Brain microvascular endothelial cell (primary cell): ENCODE measurements around the gene NAT8L.

Experiments used
- DNase-seq: peaks from one replicate; pipeline ENCODE4 v3.0.0-alpha.2; 2020
- H3K27ac ChIP-seq: fragments of 250-450 bp; sonication (Bioruptor Pico); 2 replicates; pipeline ENCODE4 v1.5.1; 2020; ENCODE audit warnings: mild to moderate bottlenecking, moderate library complexity
- H3K27me3 ChIP-seq: fragments of 250-450 bp; sonication (Bioruptor Pico); replicated peaks from 2 replicates; pipeline ENCODE4 v1.5.1; 2020; ENCODE audit warnings: mild to moderate bottlenecking
- H3K36me3 ChIP-seq: fragments of 250-450 bp; sonication (Bioruptor Pico); replicated peaks from 2 replicates; pipeline ENCODE4 v1.5.1; 2020; ENCODE audit warnings: mild to moderate bottlenecking
- H3K4me3 ChIP-seq: 2 replicates; pipeline ENCODE4 v1.5.1; 2011; ENCODE audit warnings: low read depth, mild to moderate bottlenecking, control low read depth, low read length, moderate library complexity
- CTCF ChIP-seq: IDR thresholded peaks from 2 replicates; pipeline ENCODE4 v1.5.1; 2011; ENCODE audit warnings: low read depth, mild to moderate bottlenecking, moderate library complexity, low read length, control low read depth, inconsistent platforms; ENCODE audit errors: missing control alignments
- in situ Hi-C: cut with HindIII; loops from 2 replicates; pipeline ENCODE4 v1.10.0; 2017; ENCODE audit warnings: low sequenced_read_pairs, low pct_ligation_motif_present

NAT8L gene

DNA sequence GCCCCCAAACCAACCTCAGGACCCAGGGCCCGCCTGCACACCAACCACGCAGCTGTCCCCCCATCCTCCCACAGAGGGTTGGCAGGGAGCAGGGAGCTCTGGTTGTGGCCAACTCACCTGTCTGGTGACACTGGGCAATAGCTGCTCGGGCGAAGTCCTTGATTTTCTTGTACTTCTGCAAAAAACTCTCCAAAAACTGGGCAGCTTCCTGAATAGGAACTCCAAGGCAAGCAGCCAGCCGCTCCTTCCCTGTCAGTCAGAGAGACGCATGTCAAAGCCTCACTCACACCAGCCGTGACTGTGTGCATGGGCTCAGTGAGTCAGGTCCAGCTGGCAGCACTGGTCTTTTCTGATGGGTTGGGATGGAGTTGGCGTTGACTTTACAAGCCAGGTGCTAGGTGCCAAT, 26.4 kb downstream of the NAT8L start:
- H3K27ac ChIP-seq, result no peak overlapping the region
- no peak for DNase-seq
- in situ Hi-C loops, result no loop called here
- no peak for TF ChIP-seq CTCF
- peaks cover 5% of the 10 kb centered on the region for H3K27me3 ChIP-seq
- H3K4me3 ChIP-seq, result no peak overlapping the region
- no peaks in the 10 kb centered on the region for H3K36me3 ChIP-seq

- in situ Hi-C loops, result no loop called here
- Histone ChIP-seq H3K27ac (no peak overlapping the region), H3K4me3 (no peak overlapping the region), H3K27me3 (peaks cover 5% of the 10 kb centered on the region), H3K36me3 (no peaks in the 10 kb centered on the region)
- peak; percentile 37 for TF ChIP-seq CTCF
- DNase-seq, result no peak
Observed at GRCh38 chr4:2087170-2087569, 28.0 kb downstream of the NAT8L start.

DNA sequence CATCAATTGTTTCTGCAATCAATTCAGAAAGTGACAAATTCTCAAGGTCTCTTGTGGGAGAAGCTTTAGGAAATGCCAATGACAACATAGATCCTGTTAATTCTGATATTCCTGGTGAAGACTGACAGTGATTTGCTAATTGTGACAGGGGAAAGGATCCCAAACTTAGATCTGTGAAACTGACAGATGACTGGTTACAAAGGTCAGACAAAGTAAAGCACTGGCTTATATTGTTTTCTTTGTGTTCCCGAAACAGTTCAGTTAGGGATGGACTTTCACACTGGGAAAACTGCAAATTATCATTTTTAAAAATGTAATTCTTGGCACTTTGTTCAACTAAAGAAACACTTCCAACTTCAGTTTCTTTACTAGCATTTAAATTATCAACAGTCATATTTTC, 30.1 kb downstream of the NAT8L start:
- H3K36me3 ChIP-seq, result no peaks in the 10 kb centered on the region
- no peak overlapping the region for H3K4me3 ChIP-seq
- in situ Hi-C loops, result no loop called here
- DNase-seq, result no peak
- H3K27ac ChIP-seq, result no peak overlapping the region
- H3K27me3 ChIP-seq, result peaks cover 5% of the 10 kb centered on the region
- no peak for TF ChIP-seq CTCF

GRCh38 chr4:2090642-2091041, 31.5 kb downstream of the NAT8L start:
- in situ Hi-C loops, result no loop called here
- no peak for DNase-seq
- no peak for TF ChIP-seq CTCF
- H3K36me3 ChIP-seq, result no peaks in the 10 kb centered on the region
- H3K27ac ChIP-seq, result no peak overlapping the region
- peaks cover 5% of the 10 kb centered on the region for H3K27me3 ChIP-seq
- no peak overlapping the region for H3K4me3 ChIP-seq

DNA sequence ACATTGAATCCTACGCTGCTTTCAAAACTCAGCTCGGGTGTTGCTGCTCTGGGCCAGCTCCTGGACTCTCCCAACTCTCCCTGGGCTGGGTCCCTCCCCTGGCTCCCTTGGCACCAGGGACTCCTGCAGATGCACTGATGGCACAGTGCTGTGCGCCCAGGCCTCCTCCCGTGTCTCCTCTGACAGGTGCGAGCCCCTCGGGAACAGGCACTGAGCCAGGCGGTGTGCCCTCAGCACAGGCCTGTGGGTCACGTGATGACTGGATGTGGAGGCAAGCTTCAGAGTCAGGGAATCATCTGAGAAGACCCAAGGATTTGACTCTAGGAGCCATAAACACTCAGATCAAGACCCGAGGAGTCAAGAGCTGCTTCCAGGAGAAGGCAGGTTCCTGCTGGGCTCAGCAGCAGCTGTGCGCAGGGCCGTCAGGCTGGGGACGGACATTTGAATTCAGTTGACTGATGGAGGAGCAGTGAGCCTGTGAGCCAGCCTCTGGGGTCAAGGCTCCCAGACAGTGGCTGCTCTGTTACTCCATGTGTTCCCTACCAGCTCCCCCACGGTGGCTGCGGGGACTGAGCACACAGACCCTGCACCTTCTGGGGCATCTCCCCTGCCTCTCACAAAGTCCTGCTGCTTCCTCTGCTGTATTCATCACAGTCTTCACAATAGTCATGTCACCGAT, 33.0 kb downstream of the NAT8L start:
- Histone ChIP-seq H3K4me3 (no peak overlapping the region), H3K36me3 (no peaks in the 10 kb centered on the region), H3K27me3 (peaks cover 5% of the 10 kb centered on the region), H3K27ac (no peak overlapping the region)
- no peak for DNase-seq
- TF ChIP-seq CTCF, result no peak
- in situ Hi-C loops, result no loop called here

GRCh38 chr4:2092669-2093053, 33.5 kb downstream of the NAT8L start:
- no peak for DNase-seq
- in situ Hi-C loops, result no loop called here

More at GRCh38 chr4:2092669-2093053, 33.5 kb downstream of the NAT8L start:
- no peak for TF ChIP-seq CTCF
- Histone ChIP-seq H3K27me3 (peaks cover 5% of the 10 kb centered on the region), H3K4me3 (no peak overlapping the region), H3K36me3 (no peaks in the 10 kb centered on the region), H3K27ac (no peak overlapping the region)
